Ishikawa (cell line): ENCODE measurements around the gene GBGT1.

Experiments
- CEBPB ChIP-seq: IDR thresholded peaks from 2 replicates; pipeline ENCODE4 v1.6.1; 2012
- CREB1 ChIP-seq: IDR thresholded peaks from 2 replicates; pipeline ENCODE4 v1.6.1; 2012; ENCODE audit warnings: low read depth
- EGR1 ChIP-seq: IDR thresholded peaks from 2 replicates; pipeline ENCODE4 v1.6.1; 2012
- EP300 ChIP-seq: IDR thresholded peaks from 2 replicates; pipeline ENCODE4 v1.6.1; 2012; ENCODE audit warnings: borderline replicate concordance
- FOXM1 ChIP-seq: IDR thresholded peaks from 2 replicates; pipeline ENCODE4 v1.6.1; 2012; ENCODE audit warnings: low read depth, borderline replicate concordance
- NFIC ChIP-seq: IDR thresholded peaks from 2 replicates; pipeline ENCODE4 v1.6.1; 2012
- RAD21 ChIP-seq: IDR thresholded peaks from 2 replicates; pipeline ENCODE4 v1.6.1; 2012; ENCODE audit warnings: low read depth
- TAF1 ChIP-seq: IDR thresholded peaks from 2 replicates; pipeline ENCODE4 v1.6.1; 2012; ENCODE audit warnings: low read depth, mild to moderate bottlenecking
- TEAD4 ChIP-seq: IDR thresholded peaks from 2 replicates; pipeline ENCODE4 v1.6.1; 2012
- YY1 ChIP-seq: IDR thresholded peaks from 2 replicates; pipeline ENCODE4 v1.6.1; 2012; ENCODE audit warnings: low read depth
- ZBTB7A ChIP-seq: IDR thresholded peaks from 2 replicates; pipeline ENCODE4 v1.6.1; 2012; ENCODE audit warnings: low read depth
- TF ChIP-seq, protein P1 (sequence below): IDR thresholded peaks from 2 replicates; pipeline ENCODE4 v1.6.1; 2012
- TF ChIP-seq, protein P2 (sequence below): IDR thresholded peaks from 2 replicates; pipeline ENCODE4 v1.6.1; 2012; ENCODE audit warnings: low read depth, mild to moderate bottlenecking
- TF ChIP-seq, protein P3 (sequence below): IDR thresholded peaks from 2 replicates; pipeline ENCODE4 v1.6.1; 2012

DNA sequence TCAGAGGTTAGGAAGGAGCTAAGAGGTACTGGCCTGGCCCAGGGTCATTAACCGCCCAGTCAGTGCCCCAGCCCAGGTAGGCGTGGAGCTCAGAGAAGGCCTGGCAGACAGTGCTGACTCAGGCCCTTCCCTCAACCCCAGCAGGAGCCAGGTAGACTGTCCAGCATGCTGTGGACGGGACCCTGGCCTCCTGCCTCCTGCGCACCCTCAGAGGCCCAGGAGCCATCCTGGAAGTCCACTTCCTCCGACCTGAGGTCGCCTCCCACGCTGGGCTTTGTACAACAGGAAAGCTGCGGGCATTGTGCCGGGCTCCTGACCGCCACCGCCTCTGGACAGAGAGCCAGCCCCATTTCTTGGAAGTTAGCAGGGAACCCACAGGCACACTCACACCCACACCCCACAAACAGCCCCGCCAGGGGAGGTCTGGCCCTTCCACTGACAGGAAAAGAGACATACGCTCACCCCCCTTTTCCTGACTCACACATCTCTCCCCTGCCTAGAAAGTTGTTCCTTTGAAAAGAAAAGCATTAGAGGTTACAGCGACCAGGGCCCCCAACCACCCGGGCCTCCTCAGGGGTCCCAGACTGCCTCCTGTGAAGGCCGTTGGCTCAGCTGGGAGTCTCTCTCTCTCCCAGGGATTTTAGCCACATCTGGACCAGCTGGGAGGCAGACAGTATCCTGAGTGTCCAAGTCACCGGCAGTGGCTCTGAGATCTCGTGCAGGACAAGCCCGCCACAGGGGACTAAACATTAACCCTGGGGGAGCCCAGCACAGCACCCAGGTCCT lies 50.4 kb downstream of the GBGT1 start:
- no peak for TF ChIP-seq EGR1
- no peak for TF ChIP-seq CREB1
- no peak for TF ChIP-seq YY1
- TF ChIP-seq, protein P1, sequence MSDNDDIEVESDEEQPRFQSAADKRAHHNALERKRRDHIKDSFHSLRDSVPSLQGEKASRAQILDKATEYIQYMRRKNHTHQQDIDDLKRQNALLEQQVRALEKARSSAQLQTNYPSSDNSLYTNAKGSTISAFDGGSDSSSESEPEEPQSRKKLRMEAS, result no peak
- TF ChIP-seq EP300, result no peak
- TF ChIP-seq RAD21, result no peak
- no peak for TF ChIP-seq FOXM1
- TF ChIP-seq, protein P2, sequence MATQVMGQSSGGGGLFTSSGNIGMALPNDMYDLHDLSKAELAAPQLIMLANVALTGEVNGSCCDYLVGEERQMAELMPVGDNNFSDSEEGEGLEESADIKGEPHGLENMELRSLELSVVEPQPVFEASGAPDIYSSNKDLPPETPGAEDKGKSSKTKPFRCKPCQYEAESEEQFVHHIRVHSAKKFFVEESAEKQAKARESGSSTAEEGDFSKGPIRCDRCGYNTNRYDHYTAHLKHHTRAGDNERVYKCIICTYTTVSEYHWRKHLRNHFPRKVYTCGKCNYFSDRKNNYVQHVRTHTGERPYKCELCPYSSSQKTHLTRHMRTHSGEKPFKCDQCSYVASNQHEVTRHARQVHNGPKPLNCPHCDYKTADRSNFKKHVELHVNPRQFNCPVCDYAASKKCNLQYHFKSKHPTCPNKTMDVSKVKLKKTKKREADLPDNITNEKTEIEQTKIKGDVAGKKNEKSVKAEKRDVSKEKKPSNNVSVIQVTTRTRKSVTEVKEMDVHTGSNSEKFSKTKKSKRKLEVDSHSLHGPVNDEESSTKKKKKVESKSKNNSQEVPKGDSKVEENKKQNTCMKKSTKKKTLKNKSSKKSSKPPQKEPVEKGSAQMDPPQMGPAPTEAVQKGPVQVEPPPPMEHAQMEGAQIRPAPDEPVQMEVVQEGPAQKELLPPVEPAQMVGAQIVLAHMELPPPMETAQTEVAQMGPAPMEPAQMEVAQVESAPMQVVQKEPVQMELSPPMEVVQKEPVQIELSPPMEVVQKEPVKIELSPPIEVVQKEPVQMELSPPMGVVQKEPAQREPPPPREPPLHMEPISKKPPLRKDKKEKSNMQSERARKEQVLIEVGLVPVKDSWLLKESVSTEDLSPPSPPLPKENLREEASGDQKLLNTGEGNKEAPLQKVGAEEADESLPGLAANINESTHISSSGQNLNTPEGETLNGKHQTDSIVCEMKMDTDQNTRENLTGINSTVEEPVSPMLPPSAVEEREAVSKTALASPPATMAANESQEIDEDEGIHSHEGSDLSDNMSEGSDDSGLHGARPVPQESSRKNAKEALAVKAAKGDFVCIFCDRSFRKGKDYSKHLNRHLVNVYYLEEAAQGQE, result no peak
- no peak for TF ChIP-seq ZBTB7A
- TF ChIP-seq CEBPB, result no peak
- TF ChIP-seq TEAD4, result no peak
- TF ChIP-seq, protein P3, sequence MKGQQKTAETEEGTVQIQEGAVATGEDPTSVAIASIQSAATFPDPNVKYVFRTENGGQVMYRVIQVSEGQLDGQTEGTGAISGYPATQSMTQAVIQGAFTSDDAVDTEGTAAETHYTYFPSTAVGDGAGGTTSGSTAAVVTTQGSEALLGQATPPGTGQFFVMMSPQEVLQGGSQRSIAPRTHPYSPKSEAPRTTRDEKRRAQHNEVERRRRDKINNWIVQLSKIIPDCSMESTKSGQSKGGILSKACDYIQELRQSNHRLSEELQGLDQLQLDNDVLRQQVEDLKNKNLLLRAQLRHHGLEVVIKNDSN, result no peak
- TF ChIP-seq NFIC, result no peak
- no peak for TF ChIP-seq TAF1
